HG02798 (cell line): ENCODE results near the gene SNX8.

Experiments
- ATAC-seq: cut with Tn5 transposase; IDR thresholded peaks from one replicate; pipeline ENCODE4 v1.9.1; 2021; ENCODE audit warnings: mild to moderate bottlenecking; ENCODE audit not compliant: unreplicated experiment, poor library complexity

Gene SNX8

DNA sequence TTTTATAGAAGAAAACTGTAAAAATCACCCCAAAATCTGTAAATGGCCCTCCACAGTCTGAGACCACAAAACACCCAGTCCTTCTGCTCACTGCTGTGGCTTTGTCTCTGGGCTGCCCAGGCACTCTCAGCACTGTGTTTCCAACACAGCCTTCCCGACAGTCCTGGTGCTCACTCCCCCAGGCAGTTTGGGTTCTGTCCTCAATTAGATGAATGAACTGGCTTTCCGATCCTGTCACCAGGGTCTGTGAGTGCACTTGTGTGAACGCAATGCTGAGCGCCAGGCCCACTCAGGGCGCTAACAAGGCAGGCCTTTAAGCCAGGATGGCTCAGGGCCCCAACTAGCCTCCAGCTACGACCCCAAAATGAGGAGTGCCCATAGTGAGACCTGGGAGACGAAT is 84.8 kb downstream of the SNX8 start:
- no peak for ATAC-seq

DNA sequence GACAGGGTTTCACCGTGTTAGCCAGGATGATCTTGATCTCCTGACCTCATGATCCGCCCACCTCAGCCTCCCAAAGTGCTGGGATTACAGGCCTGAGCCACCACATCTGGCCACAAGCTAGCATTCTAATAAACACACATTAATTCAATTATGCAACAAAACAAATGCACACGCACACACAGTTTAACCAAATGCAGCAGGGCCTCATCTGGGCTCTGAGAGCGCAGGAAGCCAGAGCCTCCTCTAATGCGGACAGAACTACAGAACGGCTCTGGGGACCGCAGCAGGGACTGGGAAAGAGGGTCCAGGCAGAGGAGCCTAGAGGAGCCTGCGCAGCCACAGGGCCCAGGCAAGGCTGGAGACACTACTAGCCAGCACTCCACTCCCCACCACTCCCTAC is 85.3 kb downstream of the SNX8 start:
- no peak for ATAC-seq

DNA sequence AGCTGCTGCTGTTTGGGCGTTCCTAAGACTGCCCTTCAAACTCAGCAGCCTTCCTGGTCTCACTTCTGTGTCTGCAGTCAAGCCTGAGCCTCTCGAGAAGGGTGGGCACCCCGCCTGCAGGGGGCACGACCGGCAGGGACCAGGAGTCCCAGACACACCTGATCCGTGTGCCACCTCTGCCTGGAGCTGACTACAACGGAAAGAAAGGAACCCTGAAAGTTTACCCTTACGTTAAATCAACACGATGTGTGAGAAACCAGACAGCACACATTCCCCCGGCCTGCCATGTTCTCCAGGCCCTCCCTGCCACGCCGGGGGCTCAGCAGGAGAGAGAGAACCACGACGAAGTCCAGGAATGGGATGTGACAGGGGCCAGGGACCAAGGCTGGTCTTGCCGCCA is 86.5 kb downstream of the SNX8 start:
- no peak for ATAC-seq

DNA sequence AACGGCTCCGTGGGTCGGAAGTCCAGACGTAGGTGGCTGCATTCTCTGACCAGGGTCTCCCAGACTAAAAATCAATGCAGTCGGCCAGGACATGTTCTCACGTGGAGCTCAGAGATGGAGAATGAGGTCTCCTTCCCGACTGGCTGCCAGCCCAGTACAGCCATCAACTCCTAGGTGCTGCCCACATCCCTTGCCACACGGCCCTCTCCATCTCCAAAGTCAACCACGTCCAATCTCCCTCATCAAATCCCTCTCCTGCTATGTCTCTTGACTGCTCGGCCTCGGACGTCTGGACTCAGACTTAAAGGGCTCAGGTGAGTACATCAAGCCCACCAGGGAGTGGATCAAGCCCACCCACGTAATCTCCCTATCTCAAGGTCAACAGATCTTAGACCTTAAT is 88.4 kb downstream of the SNX8 start:
- ATAC-seq = no peak

GRCh38 chr7:2225336-2225735 is 88.9 kb downstream of the SNX8 start:
- no peak for ATAC-seq

DNA sequence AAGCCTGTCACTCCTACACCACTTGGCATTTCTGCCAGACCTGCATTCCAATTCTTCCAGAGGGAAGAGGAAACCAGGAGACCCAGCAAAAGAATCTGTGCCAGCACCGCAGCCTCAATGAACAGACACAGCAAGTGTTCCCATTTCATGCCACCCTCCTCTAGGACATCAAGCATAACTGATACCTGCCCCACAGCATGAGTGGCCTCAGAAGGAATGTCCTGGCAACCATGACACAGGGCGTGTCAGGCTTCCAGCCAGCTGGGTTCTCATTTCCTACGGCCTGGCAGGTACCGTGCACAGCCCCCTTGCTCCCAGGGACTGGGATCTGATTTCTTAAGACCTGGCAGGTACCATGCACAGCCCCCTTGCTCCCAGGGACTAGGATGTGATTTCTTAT is 89.3 kb downstream of the SNX8 start:
- ATAC-seq = no peak

GRCh38 chr7:2224491-2224928 is 89.7 kb downstream of the SNX8 start:
- ATAC-seq = no peak

DNA sequence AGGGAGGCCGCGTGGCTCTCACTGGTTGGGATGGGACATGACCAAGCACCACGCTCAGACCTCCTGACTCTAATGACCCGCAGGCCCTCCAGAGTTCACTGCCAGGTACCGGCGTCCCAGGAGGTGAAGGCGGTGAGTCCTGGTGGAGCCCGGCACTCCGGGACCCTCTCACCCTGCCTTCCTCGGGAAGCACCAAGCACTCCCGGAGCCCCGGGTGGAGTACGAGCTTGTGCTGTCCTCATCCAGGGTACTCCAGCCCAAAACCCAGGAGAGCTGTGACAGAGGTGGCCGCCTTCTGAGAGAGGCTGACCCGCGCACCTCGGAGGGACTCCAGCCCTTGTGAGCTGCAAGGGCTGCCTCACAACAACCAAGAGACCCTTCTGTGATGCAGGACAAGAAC is 90.9 kb downstream of the SNX8 start:
- no peak for ATAC-seq

GRCh38 chr7:2222516-2222915 is 91.7 kb downstream of the SNX8 start:
- ATAC-seq = no peak

DNA sequence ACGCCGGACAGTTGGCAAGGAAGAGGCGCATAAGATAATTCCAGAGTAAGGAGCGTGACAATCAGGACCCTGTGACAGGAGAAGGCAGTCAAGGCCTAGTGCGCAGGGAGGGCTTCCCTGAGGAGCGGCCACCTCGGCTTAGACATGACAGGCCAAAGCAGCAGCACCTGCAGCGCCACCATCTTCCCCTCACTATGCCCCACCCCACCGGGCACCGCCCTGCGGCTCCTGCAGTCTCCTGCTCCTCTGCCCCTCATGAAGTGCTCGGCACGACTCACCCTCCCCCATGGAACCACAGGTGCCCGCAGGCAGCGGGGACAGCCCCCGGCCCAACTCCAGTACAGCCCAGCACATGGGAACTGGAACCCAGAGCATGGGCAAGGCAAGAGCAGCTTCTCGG is 93.3 kb downstream of the SNX8 start:
- no peak for ATAC-seq

GRCh38 chr7:2220506-2220905 is 93.7 kb downstream of the SNX8 start:
- ATAC-seq = no peak

DNA sequence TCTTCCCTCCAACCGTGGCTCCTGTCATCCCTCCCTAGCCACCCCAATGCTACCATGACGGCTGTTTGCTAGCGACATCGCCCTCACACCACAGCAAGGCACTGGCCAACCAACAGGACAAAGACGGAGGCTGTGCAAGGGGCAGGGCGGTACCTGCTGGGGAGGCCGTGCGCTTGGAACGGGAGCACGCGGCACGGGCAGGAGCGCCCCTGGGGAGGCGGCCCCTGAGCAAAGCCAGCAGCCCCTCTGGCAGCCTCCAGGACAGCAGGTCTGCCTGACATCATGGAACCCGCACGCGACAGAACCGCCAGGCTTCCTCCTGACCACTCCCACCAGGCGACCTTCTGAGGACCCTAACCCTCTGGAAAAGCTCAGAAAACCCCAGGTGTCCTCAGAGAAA is 94.2 kb downstream of the SNX8 start:
- ATAC-seq = no peak

DNA sequence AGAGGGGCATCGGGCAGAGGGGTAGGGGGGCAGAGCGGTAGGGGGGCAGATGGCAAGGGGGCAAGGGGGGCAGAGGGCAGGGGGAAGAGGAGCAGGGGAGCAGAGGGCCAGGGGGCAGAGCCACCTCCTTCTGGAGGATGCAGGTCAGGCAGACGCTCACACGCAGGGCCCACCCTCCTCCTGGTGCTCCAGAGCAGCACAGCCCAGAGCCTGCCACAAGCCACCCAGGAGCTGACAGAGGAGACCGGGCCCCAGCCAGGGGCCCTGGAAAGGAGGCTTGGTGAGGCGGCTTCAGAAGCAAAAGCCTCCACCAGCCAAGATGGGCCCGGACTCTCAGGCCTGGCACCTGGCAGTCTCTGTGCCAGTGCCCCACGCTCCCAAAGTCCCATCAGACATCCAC is 94.6 kb downstream of the SNX8 start:
- ATAC-seq = no peak

DNA sequence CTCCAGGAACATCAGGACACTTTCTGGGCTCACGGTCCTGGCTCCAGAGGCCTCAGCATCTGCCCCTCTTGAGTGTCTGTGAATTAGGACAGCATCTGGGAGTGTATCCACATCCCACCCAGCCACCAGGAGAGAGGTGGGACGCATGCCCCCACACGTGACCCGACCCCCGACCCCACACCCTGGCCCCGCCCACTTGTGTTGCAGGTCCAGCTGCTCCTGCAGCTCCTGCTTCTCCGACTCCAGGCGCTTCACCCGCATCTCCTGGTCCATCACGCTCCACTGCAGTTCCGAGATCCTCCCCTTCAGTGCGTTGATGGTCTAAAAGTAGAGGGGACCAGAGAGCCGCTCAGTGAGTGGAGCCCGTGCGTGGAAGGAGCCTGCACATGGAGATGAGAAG is 95.1 kb downstream of the SNX8 start:
- no peak for ATAC-seq

- no peak for ATAC-seq
These were observed 95.8 kb downstream of the SNX8 start for GRCh38 chr7:2218444-2218785.

- no peak for ATAC-seq
These were observed 96.4 kb downstream of the SNX8 start for GRCh38 chr7:2217716-2218443.

GRCh38 chr7:2217206-2217605 is 97.0 kb downstream of the SNX8 start:
- ATAC-seq = no peak

DNA sequence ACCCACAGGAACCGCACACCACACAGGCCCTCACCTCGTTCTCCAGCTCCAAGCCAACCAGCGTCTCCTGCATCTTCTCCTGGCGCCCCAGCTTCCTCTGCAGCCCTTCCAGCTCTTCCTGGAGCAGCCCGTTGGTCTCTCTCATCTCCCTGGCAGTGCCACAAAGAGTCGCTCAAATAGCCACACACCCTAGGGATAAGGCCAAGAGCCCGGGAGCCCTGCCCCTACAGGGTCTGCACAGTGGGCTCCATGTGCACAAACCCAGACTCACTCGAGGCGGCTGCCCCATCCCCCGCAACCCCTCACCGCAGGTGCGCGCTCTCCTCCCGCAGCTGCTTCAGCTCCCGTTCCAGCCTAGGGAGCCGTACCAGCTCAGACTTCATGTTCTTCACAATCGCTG is 98.4 kb downstream of the SNX8 start:
- no peak for ATAC-seq

DNA sequence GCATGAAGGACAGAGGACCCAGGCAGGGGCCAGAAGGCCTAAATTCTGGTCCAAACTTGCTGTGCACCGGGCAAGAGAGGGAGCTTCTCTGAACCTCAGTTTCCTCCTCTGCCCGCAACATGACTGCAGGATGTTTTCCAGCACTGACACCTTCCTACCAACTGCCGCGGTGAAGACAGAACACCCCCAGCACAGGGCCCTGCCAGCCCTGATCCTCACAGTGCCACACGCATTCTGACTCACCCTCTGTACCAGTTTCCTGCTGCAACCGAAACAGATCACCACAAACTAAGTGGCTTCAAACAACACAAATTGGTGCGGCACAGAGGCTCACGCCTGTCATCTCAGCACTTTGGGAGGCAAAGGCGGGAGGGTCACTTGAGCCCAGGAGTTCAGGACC is 99.6 kb downstream of the SNX8 start:
- ATAC-seq = no peak

GRCh38 chr7:2213551-2214215 is 100.6 kb downstream of the SNX8 start:
- no peak for ATAC-seq

- no peak for ATAC-seq
These were observed 101.3 kb downstream of the SNX8 start for GRCh38 chr7:2212906-2213305.

- ATAC-seq = no peak
These were observed 102.3 kb downstream of the SNX8 start for GRCh38 chr7:2211926-2212325.
